HFFc6 (cell line): ENCODE measurements around the gene LRRTM1. TPM values are rescaled to one million over a fixed set of nuclear protein-coding genes. Genes with fewer than 3 reads are reported as not detected.

Source experiments
- DNase-seq: peaks from one replicate; pipeline ENCODE4 v3.0.0-alpha.2; 2018
- H3K27ac Mint-ChIP-seq: 2 replicates; pipeline ENCODE4 v1.8.0; 2020; ENCODE audit warnings: mild to moderate bottlenecking, mixed read lengths
- H3K27me3 Mint-ChIP-seq: 2 replicates; pipeline ENCODE4 v1.8.0; 2021; ENCODE audit warnings: mild to moderate bottlenecking, moderate library complexity, mixed read lengths; ENCODE audit not compliant: insufficient read depth
- H3K36me3 Mint-ChIP-seq: 2 replicates; pipeline ENCODE4 v1.8.0; 2021; ENCODE audit warnings: low read depth, mixed read lengths
- H3K4me1 Mint-ChIP-seq: 2 replicates; pipeline ENCODE4 v1.8.0; 2020; ENCODE audit warnings: low read depth, mixed read lengths
- H3K4me3 Mint-ChIP-seq: 2 replicates; pipeline ENCODE4 v1.8.0; 2020; ENCODE audit warnings: mild to moderate bottlenecking, moderate library complexity, mixed read lengths
- H3K9me3 Mint-ChIP-seq: 2 replicates; pipeline ENCODE4 v1.8.0; 2020; ENCODE audit warnings: mild to moderate bottlenecking, mixed read lengths
- total RNA-seq, 6 experiments: library from RNA; stranded (reverse); fragmentation: NEBNext Ultra II Directional; extraction: Animal tissue kit (Norgen Biotek cat#: 25700); gene quantifications; 2 replicates in 1 of 6; 3 replicates in 5 of 6; pipeline ENCODE4 v1.2.3, GENCODE V29; 2021
- TF ChIP-seq, protein P1 (sequence below): fragments of 200-600 bp; sonication (generic); IDR thresholded peaks from 2 replicates; pipeline ENCODE4 v1.5.0; 2021; ENCODE audit warnings: antibody characterized with exemption, mild to moderate bottlenecking

LRRTM1 gene
- total RNA-seq, 6 experiments from 2014 or later, result not detected

DNA sequence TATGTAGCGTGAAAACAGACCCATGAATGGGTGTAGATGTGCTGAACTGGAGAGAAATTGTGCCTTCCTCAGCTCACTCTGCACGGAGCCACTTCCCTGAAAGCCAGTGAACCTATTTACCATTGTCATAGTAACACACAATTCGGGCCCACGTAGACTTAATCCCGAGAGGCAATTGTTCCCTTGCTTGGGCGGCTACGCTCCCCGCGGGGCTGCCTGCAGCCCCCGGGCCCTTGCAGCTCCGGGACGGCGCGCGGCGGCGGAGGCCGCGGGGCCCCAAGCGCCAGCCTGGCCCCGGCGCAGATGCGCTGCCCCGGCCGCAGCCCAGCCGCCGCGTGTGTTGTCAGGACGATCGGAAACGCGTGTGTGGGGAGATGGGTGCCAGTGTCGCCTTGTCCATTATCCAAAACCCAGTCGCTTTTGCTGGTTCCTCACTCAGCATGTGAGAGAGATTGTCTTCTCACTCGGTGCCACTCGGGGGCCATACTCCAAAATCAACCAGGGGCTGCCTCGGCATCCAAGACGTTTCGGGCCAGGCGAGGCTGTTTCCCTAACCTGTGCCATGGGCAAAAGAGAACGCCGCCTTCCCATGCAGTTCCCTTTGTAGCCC lies 17.9 kb upstream of the LRRTM1 start:
- Mint-ChIP-seq H3K4me1 (no peaks in the 10 kb centered on the region), H3K27ac (no peak overlapping the region), H3K4me3 (no peak overlapping the region)

DNA sequence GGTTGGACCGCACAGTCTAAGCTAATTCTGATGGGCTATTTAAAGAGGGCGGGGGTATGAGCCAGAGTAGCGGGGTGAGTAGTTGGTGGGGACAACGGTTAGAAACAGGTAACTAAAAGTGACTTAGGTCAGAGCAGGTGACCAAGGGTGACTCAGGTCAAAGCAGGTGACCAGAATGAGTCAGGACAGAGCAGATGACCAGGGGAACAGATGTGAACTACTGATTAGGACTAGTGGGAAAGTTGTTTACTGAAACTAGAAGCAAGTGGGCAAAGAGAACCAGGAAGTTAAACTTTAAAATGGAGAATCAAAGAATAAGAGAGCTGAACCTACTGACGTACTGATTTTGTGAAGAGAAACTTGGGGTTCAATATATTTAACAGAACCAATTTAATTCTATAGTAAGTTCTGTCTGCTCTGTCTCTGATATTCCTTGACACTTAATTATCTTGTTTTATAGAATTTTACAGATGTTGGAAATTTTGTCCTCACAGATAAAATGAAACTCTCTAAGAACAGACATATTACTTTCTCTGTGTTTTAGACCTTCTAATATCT lies 7.8 kb upstream of the LRRTM1 start:
- Mint-ChIP-seq H3K27ac (no peak overlapping the region), H3K27me3 (peaks cover 1% of the 10 kb centered on the region; the same call in 1 of the 2 replicates), H3K36me3 (no peaks in the 10 kb centered on the region), H3K4me3 (no peak overlapping the region), H3K9me3 (no peaks in the 10 kb centered on the region), H3K4me1 (no peaks in the 10 kb centered on the region)
- no peak for DNase-seq
- TF ChIP-seq, protein P1, sequence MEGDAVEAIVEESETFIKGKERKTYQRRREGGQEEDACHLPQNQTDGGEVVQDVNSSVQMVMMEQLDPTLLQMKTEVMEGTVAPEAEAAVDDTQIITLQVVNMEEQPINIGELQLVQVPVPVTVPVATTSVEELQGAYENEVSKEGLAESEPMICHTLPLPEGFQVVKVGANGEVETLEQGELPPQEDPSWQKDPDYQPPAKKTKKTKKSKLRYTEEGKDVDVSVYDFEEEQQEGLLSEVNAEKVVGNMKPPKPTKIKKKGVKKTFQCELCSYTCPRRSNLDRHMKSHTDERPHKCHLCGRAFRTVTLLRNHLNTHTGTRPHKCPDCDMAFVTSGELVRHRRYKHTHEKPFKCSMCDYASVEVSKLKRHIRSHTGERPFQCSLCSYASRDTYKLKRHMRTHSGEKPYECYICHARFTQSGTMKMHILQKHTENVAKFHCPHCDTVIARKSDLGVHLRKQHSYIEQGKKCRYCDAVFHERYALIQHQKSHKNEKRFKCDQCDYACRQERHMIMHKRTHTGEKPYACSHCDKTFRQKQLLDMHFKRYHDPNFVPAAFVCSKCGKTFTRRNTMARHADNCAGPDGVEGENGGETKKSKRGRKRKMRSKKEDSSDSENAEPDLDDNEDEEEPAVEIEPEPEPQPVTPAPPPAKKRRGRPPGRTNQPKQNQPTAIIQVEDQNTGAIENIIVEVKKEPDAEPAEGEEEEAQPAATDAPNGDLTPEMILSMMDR, result no peak

More for the DNA sequence above, 17.9 kb upstream of the LRRTM1 start:
- H3K27me3 Mint-ChIP-seq, result no peaks in the 10 kb centered on the region; the same call in 1 of the 2 replicates
- TF ChIP-seq, protein P1, result no peak
- no peak for DNase-seq
- H3K36me3 Mint-ChIP-seq, result no peaks in the 10 kb centered on the region
- no peaks in the 10 kb centered on the region for H3K9me3 Mint-ChIP-seq

DNA sequence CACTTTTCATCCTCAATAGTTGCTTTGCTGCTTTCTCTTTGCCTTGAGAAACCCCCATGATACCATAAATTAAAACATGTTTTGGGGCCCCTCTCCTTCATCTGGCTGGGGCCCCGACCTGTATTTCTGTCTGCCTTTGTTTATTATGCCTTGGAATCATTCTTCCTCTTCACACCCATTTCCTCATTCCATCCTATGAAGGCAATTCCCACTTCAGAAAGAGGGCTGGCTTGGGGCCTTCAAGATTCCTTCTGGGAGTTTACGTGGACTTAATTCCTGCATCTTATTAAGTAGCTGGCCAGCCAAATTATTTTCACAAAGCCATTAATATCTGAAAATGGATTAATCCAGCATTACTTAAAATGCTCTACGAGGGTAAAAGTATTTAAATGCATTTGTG lies 6.8 kb upstream of the LRRTM1 start:
- TF ChIP-seq, protein P1, result no peak
- no peak for DNase-seq
- Mint-ChIP-seq H3K4me3 (no peak overlapping the region), H3K9me3 (no peaks in the 10 kb centered on the region), H3K36me3 (no peaks in the 10 kb centered on the region), H3K27ac (no peak overlapping the region), H3K27me3 (peaks cover 2% of the 10 kb centered on the region; the same call in 1 of the 2 replicates), H3K4me1 (no peaks in the 10 kb centered on the region)

DNA sequence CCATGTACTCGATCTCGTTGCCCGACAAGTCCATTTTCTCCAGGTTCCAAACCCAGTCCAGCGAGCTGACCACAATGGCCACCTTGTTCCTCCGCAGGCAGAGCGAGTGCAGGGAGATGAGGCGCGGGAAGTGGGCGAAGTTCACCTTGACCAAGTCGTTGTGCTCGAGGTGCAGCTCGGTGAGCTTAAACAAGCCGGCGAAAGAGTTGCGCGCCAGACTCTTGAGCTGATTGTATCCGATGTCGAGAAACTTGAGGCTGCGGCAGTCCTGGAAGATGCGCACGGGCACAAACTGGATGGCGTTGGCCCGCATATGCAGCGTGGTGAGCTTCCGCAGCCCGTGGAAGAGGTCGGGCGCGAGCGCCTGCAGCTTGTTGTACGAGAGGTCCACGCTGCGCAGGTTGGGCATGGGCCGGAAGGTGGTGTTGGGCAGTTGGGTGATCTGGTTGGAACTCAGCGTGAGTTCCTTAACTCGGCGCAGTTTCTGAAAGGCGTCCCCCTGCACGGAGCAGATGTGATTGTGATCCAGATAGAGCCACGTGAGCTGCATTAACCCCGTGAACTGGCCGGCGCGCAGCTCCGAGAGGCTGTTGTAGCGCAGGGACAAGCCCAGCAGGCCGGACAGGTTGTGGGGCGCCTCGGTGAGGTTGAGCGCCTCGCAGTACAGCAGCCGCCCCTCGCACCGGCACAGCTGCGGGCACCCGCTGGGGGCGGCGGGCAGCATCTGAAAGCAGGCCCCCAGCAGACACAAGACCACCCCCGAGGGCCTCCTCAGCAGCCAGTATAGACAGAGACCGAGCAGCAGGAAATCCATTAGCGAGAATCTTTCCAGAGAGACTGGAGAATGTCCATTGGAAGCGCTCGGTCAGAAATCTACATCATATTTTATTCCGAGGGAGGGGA lies 1.3 kb downstream of the LRRTM1 start:
- no peaks in the 10 kb centered on the region for H3K4me1 Mint-ChIP-seq

DNA sequence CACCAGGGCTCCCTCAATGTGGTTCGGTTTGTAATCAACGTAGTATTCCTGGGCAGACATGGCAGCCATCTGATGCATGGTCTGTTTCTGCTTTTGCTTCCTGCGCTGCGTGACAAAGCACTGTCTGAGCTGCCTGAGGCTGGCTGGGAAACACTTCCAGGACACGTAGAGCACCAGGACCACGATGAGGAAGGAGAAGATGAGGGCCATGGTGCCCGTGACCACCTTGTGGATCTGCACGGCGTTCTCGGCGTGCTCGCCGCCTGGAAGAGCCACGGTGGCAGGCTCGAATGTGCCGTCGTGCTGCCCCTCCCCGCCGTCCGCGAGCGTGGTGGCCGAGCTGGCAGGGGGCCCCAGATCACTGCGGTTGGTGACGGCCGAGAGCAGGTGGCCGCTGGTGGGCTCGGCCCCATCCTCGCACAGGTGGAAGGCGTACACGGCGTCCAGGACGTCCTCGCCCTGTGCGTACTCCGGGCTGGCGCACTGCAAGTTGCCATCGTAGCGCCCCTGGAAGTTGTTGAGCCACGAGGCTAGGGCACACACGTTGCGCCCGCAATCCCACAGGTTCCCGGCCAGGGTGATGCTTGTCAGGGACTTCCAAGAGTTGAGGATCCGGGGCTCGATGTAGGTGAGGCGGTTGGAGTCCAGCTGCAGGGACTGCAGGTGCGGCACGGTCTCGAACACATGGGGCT lies 2.1 kb downstream of the LRRTM1 start:
- H3K27me3 Mint-ChIP-seq, result peaks cover 16% of the 10 kb centered on the region
- TF ChIP-seq, protein P1, result no peak
- H3K4me3 Mint-ChIP-seq, result no peak overlapping the region
- DNase-seq, result no peak
- H3K36me3 Mint-ChIP-seq, result no peaks in the 10 kb centered on the region
- H3K27ac Mint-ChIP-seq, result no peak overlapping the region
- no peaks in the 10 kb centered on the region for H3K9me3 Mint-ChIP-seq
- no peaks in the 10 kb centered on the region for H3K4me1 Mint-ChIP-seq

More for the DNA sequence above, 1.3 kb downstream of the LRRTM1 start:
- Mint-ChIP-seq H3K4me3 (no peak overlapping the region), H3K36me3 (no peaks in the 10 kb centered on the region), H3K9me3 (no peaks in the 10 kb centered on the region), H3K27me3 (peaks cover 16% of the 10 kb centered on the region), H3K27ac (no peak overlapping the region)
- DNase-seq, result no peak
- TF ChIP-seq, protein P1, result no peak
